Measurements from ENCODE around the gene TNP2. TPM values are rescaled to one million over a fixed set of nuclear protein-coding genes. Genes with fewer than 3 reads are reported as not detected.

Gene TNP2
- total RNA-seq, 1 donor from 2014 or later, result not detected

- no peak for DNase-seq
These were observed 8.6 kb upstream of the TNP2 start for GRCh38 chr16:11277607-11278337.

- DNase-seq, result no peak
These were observed 7.9 kb upstream of the TNP2 start for GRCh38 chr16:11276896-11277593.

- DNase-seq, result no peak
These were observed 7.2 kb upstream of the TNP2 start, which contains the start of gene PRM2 for GRCh38 chr16:11276143-11276895. PRM2 (minus strand) TSS chr16:11276480; CDS start chr16:11276370, 110 bp downstream.

GRCh38 chr16:11274964-11275363 lies 5.8 kb upstream of the TNP2 start:
- DNase-seq, result no peak

- no peak for DNase-seq
These were observed 4.7 kb upstream of the TNP2 start for GRCh38 chr16:11273721-11274324.

GRCh38 chr16:11272921-11273720 lies 4.0 kb upstream of the TNP2 start, which contains the start of gene PRM3:
PRM3 (minus strand) TSS chr16:11273629; CDS start chr16:11273595, 34 bp downstream.
- DNase-seq, result no peak

GRCh38 chr16:11272484-11272883 lies 3.4 kb upstream of the TNP2 start:
- no peak for DNase-seq

- no peak for DNase-seq
These were observed 2.5 kb upstream of the TNP2 start for GRCh38 chr16:11271610-11272009.

- no peak for DNase-seq
These were observed 1.6 kb upstream of the TNP2 start for GRCh38 chr16:11270602-11271162.

GRCh38 chr16:11265124-11265523 lies 4.0 kb downstream of the TNP2 start:
- no peak for DNase-seq

GRCh38 chr16:11264155-11264832 lies 4.8 kb downstream of the TNP2 start:
- no peak for DNase-seq

- DNase-seq, result no peak
These were observed 5.4 kb downstream of the TNP2 start for GRCh38 chr16:11263737-11264136.

- DNase-seq, result no peak
These were observed 6.2 kb downstream of the TNP2 start for GRCh38 chr16:11262915-11263314.

- peak; percentile 13 for DNase-seq
These were observed 8.5 kb downstream of the TNP2 start for GRCh38 chr16:11260596-11260966.

- no peak for DNase-seq
These were observed 9.2 kb downstream of the TNP2 start for GRCh38 chr16:11259655-11260595.

GRCh38 chr16:11258553-11259492 lies 10.3 kb downstream of the TNP2 start:
- DNase-seq, result peak; percentile 53

GRCh38 chr16:11257131-11257938 lies 11.8 kb downstream of the TNP2 start:
- DNase-seq, result peak; percentile 90
